Effector memory CD8-positive, alpha-beta T cell (primary cell): ENCODE results near the gene ENC1.

ENCODE experiments used
- ATAC-seq: fragments of 150-1000 bp; cut with Tn5 transposase; replicated peaks from 2 replicates; pipeline ENCODE4 v1.10.0; 2021; ENCODE audit warnings: mild to moderate bottlenecking, moderate library complexity
- DNase-seq, 3 experiments: peaks; one replicate each; pipeline ENCODE4 v3.0.0; 2021
- H3K27ac Mint-ChIP-seq, 2 donors: one replicate each; pipeline ENCODE4 v1.8.0; 2022; ENCODE audit warnings: mild to moderate bottlenecking in 2 of 2, mixed read lengths in 2 of 2, moderate library complexity in 2 of 2
- H3K27me3 Mint-ChIP-seq, 2 donors: one replicate each; pipeline ENCODE4 v1.8.0; 2022; ENCODE audit warnings: mixed read lengths in 2 of 2
- H3K36me3 Mint-ChIP-seq: one replicate; pipeline ENCODE4 v1.8.0; 2022; ENCODE audit warnings: mild to moderate bottlenecking, moderate library complexity, mixed read lengths; ENCODE audit not compliant: insufficient read depth
- H3K4me1 Mint-ChIP-seq, 2 donors: one replicate each; pipeline ENCODE4 v1.8.0; 2022; ENCODE audit warnings: low read depth in 2 of 2, mixed read lengths in 2 of 2
- H3K4me3 Mint-ChIP-seq, 2 donors: one replicate each; pipeline ENCODE4 v1.8.0; 2022; ENCODE audit warnings: mild to moderate bottlenecking in 2 of 2, mixed read lengths in 2 of 2, moderate library complexity in 2 of 2
- H3K9me3 Mint-ChIP-seq, 2 donors: one replicate each; pipeline ENCODE4 v1.8.0; 2022; ENCODE audit warnings: mixed read lengths in 2 of 2

ENC1 gene

DNA sequence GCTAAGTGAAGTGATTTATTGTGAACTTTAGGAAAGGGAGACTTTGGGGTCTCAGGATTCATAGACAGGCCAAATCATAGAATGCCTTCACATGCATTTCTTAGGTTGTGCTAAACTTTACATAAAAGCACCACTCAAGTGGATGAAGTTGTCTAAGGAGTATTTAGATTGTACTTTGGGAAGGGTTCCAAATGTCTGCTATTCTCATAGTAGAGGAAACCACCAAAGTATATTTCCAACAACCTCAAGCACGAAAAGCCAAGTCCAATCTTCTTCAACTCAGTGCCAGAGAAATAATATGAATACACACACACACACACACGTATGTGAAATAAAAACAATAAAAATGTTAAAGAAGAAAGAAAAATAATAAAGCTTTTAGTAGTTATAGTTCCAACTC lies 41.8 kb downstream of the ENC1 start:
- ATAC-seq (no peak), DNase-seq (no peak)
- Mint-ChIP-seq H3K36me3 (no peaks in the 10 kb centered on the region), H3K27me3 (peaks cover 33 to 50% of the 10 kb centered on the region in 2 donors), H3K9me3 (no peaks in the 10 kb centered on the region), H3K4me3 (no peak overlapping the region), H3K27ac (peak overlapping the region in 1 of 2 donors; percentile 14), H3K4me1 (no peaks in the 10 kb centered on the region)

DNA sequence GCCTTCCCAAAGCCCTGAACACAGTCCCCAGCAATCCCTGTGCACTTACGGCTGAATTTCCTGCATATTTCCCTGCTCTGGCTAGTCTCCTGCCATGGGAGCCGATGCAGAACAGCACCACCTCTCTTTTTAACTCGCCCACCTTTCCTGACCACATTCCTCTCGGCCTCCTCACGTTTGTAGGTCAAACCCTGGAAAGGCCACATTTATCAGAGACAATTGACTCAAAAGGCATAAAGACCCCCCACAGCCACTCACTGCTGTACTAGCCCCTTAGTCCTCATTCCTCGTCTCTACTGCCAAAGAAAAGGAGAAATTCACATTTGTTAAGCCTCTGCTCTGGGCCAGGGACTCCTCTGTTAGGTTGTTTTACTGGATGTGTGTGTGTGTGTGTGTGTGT lies 43.6 kb downstream of the ENC1 start:
- H3K27me3 Mint-ChIP-seq, result peaks cover 22 to 43% of the 10 kb centered on the region in 2 donors
- H3K27ac Mint-ChIP-seq, result no peak overlapping the region
- ATAC-seq (no peak), DNase-seq (no peak)
- H3K9me3 Mint-ChIP-seq, result no peaks in the 10 kb centered on the region
- H3K4me1 Mint-ChIP-seq, result no peaks in the 10 kb centered on the region
- H3K36me3 Mint-ChIP-seq, result no peaks in the 10 kb centered on the region
- H3K4me3 Mint-ChIP-seq, result no peak overlapping the region

DNA sequence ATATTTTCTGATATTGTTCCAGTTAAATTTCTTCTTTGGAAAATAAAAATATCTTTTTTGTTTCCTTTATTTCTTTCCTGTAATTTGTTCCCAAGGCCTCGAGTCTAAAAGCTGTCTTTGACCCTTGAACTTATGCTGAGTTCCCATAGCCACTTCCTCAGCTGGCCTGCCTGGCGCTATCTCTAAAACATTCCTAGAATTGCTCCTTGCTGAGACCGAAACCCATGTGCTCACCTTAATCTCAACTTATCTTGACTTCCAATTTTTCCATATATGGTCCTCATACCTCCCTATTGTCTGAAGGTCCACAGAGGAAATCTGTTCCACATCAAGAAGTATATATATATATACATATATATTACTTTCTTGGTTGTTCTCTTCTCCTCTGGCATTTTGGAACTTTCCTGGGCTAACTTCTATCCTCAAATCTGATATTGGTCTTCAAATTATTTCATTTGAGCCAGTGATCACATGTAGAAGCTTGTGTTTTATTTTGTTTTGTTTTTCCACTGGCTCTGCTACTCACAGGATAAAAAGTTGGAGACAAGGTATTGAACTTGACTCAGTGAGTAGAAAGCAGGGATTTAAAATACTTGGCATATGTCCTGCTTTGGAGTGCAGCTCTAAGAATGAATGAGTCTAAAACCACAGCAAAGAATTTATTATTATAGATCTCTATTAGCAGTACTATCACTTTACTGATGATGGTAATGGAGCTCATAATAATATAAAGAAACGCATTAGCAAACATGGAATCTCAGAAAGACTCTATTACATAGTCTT lies 45.2 kb downstream of the ENC1 start:
- Mint-ChIP-seq H3K27me3 (peaks cover 25 to 50% of the 10 kb centered on the region in 2 donors), H3K9me3 (no peaks in the 10 kb centered on the region), H3K4me1 (no peaks in the 10 kb centered on the region), H3K4me3 (no peak overlapping the region), H3K36me3 (no peaks in the 10 kb centered on the region), H3K27ac (no peak overlapping the region)
- no peak for DNase-seq
- ATAC-seq, result no peak

DNA sequence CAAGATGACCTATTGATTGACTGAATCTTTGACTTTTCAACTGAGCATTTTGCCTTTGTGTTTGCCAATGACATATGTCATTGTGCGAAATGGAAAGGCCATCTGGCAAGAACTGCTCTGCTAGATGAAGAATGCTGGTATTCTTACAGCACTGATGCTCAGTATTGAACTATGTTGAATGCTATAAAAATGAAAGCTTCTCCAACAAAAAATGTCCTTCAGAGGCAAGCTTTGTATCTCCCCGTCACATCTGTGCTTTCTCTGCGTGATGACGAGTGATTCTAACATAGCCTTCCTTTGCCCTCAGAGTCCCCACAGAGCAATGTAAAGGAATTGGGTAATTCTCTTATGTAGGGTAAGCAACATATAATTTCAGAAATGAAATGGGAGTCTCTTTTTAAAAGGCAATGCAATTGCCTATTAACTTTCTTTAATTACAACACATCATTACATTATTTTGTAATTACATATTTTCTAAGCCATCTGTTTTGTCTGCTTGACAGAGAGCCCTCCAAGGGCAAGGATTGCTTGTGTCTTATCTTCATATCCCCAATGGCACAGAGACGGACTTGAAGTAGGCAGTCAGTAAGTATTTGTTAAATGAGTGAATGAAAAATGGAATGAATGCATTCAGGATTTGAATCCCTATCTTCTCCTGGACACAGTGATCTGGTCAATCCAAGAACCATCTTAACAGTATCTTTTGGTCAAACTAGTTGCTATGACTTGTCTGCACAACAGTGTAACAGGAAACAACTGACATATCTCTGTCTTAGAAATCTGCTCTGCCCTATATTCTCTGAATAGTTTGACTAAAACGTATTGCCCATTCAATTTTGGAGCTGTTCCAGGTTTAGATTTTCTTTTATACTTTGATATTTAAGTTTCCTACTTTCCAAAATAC lies 46.1 kb downstream of the ENC1 start:
- H3K9me3 Mint-ChIP-seq, result no peaks in the 10 kb centered on the region
- DNase-seq (no peak), ATAC-seq (no peak)
- no peaks in the 10 kb centered on the region for H3K36me3 Mint-ChIP-seq
- H3K4me1 Mint-ChIP-seq, result no peaks in the 10 kb centered on the region
- H3K27me3 Mint-ChIP-seq, result peaks cover 24 to 54% of the 10 kb centered on the region in 2 donors
- no peak overlapping the region for H3K27ac Mint-ChIP-seq
- no peak overlapping the region for H3K4me3 Mint-ChIP-seq

DNA sequence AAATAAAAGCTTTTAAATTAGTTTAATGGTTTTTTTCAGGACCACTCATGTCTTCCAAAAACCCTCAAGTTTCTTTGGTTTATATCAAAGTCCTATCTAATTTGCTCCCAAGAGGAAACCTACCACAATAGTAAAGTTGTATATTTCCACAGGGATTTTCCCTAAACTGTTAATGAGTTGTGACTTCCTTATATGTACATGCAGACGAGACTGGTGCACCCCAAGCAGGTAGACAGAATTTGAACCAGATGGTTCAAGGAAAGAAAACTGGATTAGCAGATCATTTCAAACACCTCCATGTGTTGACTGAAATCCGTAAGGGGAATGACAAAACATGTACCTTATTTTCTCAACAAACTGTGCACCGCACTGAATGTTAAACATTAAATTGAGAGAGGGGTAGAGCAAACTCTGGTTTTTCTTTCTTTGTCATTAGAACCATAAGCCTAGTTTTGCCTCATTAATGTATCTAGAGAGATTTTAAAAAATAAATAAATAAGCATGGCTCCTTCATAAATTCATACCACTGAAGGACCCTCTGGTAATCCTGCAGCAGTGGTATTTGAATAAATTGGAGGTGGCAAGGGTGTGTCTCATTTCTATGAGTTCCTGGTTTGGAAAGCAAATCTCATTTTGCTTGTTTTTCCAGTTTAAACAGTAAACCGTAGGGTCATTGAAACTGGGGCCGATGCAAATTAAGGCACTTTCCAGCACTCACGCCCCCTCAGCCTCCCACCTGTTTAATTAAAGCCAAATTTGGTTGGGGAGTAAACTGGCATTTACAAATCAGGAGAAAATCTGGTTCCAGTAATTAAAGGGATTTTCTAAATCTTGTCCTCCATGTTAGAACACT lies 51.1 kb downstream of the ENC1 start:
- no peak for DNase-seq
- peaks cover 12 to 33% of the 10 kb centered on the region in 2 donors for H3K27me3 Mint-ChIP-seq
- H3K27ac Mint-ChIP-seq, result no peak overlapping the region
- H3K4me3 Mint-ChIP-seq, result no peak overlapping the region
- H3K9me3 Mint-ChIP-seq, result no peaks in the 10 kb centered on the region
- no peaks in the 10 kb centered on the region for H3K36me3 Mint-ChIP-seq
- ATAC-seq, result no peak
- H3K4me1 Mint-ChIP-seq, result no peaks in the 10 kb centered on the region

DNA sequence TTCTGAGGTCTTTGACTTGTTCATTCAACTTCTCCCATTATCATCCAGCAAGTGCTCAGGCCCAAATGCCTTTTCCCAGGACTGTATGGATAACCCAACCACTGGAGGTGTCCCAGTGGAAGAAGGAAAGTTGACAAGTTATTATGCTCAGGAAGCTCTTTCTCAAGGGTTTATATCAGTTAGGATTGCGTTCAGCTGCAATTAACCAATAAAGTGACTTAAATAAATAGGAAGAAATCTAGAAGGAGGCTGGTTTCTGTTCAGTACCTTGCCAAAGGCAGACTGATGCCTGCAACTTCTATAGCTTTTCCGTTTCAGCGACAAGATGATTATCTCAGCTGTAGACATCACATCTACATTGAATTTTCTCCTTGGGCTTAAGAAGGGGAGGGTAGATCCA lies 52.1 kb downstream of the ENC1 start:
- peaks cover 12 to 25% of the 10 kb centered on the region in 2 donors for H3K27me3 Mint-ChIP-seq
- no peak for DNase-seq

DNA sequence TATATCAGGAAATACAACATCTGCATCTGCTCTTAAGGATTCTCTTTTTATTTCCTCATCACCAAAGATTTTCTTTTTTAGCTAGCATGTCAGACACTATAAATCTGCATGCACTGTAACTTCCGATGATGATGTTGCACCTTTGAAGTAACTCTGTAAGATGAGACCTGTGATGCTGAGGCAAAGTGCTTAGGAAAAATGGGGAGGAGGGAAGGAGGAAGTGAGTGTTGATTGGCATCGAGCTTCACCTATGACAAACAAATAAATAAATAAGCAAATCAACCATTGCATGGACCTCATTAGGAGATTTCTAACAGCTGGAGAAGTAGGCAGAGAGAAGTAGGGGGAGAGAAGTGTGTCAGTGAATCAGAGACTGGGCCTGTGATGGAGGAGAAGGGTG lies 52.6 kb downstream of the ENC1 start:
- Mint-ChIP-seq H3K27ac (no peak overlapping the region), H3K36me3 (no peaks in the 10 kb centered on the region), H3K4me1 (no peaks in the 10 kb centered on the region), H3K27me3 (peaks cover 12 to 22% of the 10 kb centered on the region in 2 donors), H3K4me3 (no peak overlapping the region), H3K9me3 (no peaks in the 10 kb centered on the region)
- ATAC-seq (no peak), DNase-seq (no peak)

More for the DNA sequence above, 52.1 kb downstream of the ENC1 start:
- no peak for ATAC-seq
- no peak overlapping the region for H3K4me3 Mint-ChIP-seq
- H3K9me3 Mint-ChIP-seq, result no peaks in the 10 kb centered on the region
- H3K36me3 Mint-ChIP-seq, result no peaks in the 10 kb centered on the region
- no peaks in the 10 kb centered on the region for H3K4me1 Mint-ChIP-seq
- H3K27ac Mint-ChIP-seq, result no peak overlapping the region

DNA sequence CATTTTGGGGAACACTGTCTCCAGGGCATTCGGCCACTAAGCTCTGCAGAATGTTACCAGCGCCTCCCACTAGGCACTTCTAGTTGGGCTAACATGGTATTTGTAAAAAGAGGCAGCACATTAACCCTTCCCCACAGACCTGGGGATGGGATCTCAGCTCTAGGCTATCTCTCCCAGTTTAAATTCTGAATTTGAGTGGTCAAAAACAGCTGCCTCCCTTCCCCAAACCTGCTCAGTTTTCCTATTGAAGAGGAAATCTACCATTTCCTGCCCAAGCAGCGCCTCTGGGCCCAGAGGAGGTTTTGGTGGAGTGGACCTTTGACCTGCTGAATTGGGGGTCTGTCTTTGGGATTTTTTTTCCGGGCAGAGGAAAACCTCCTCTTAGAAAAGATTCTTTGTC lies 53.2 kb downstream of the ENC1 start:
- Mint-ChIP-seq H3K4me1 (no peaks in the 10 kb centered on the region), H3K27ac (no peak overlapping the region), H3K4me3 (no peak overlapping the region), H3K36me3 (no peaks in the 10 kb centered on the region), H3K9me3 (no peaks in the 10 kb centered on the region), H3K27me3 (peaks cover 12 to 22% of the 10 kb centered on the region in 2 donors)
- ATAC-seq, result no peak
- DNase-seq, result no peak

DNA sequence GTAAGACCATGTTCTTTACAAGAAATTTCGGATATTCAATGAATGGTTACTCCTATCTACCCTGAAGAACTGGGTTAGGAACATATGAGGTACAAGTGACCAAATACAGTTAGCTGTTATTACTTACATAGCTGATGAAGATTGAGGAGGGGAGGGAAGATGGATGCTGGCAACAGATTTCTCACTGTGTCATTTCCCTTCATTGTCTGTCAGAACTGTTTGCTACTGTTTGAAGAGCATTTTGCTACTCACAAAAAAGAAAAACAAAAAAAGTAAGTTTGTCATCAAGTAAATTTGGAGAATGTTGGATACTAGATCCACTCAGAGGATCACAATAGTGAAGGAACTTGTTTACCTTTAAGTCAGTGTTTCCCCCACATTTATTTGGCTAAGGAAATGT lies 53.7 kb downstream of the ENC1 start:
- no peak overlapping the region for H3K4me3 Mint-ChIP-seq
- no peak overlapping the region for H3K27ac Mint-ChIP-seq
- no peak for ATAC-seq
- no peaks in the 10 kb centered on the region for H3K36me3 Mint-ChIP-seq
- H3K9me3 Mint-ChIP-seq, result no peaks in the 10 kb centered on the region
- no peak for DNase-seq
- no peaks in the 10 kb centered on the region for H3K4me1 Mint-ChIP-seq
- peaks cover 12 to 19% of the 10 kb centered on the region in 2 donors for H3K27me3 Mint-ChIP-seq

DNA sequence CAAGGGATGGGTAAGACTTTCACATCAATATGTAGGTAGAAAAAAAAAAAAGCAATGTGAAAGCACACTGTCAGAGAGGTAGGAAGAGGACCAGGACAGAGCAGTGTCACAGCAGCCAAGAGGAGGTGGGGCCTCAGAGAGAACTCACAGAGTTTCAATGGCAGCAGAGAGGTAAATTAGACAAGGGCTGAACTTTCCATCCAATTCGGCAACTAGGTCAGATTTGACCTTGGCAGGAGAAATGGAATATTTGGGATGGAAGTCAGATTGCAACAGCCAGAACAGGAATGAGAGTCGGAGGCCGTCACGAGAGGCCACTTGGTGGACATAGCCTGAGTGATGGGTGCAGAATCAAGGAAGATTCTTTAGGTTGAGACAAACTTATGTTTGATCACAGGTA lies 57.7 kb downstream of the ENC1 start:
- Mint-ChIP-seq H3K36me3 (peaks cover 4% of the 10 kb centered on the region), H3K27ac (peak overlapping the region in 1 of 2 donors; percentile 4), H3K4me1 (peaks cover 13 to 18% of the 10 kb centered on the region in 2 donors), H3K4me3 (no peak overlapping the region), H3K9me3 (no peaks in the 10 kb centered on the region), H3K27me3 (no peaks in the 10 kb centered on the region)
- no peak for ATAC-seq
- DNase-seq, result no peak

DNA sequence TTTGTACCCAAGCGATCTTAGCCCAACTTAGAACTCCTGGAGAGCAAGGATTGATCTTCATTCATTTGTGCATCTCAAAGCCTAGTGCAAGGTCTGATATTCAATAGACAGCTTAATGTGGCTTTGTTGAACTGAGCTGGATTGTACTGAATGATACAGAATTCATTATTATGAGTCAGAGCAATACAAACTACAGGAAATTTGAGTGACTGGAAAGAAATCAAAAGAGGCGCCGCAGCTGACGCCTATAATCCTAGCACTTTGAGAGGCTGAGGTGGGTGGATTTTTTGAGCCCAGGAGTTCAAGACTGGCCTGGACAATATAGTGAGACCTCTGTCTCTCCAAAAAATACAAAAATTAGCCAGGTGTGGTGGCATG lies 58.6 kb downstream of the ENC1 start:
- H3K27me3 Mint-ChIP-seq, result no peaks in the 10 kb centered on the region
- ATAC-seq (no peak), DNase-seq (no peak)
- no peak overlapping the region for H3K27ac Mint-ChIP-seq
- H3K36me3 Mint-ChIP-seq, result peaks cover 4% of the 10 kb centered on the region
- no peak overlapping the region for H3K4me3 Mint-ChIP-seq
- peaks cover 17 to 22% of the 10 kb centered on the region in 2 donors for H3K4me1 Mint-ChIP-seq
- H3K9me3 Mint-ChIP-seq, result no peaks in the 10 kb centered on the region

DNA sequence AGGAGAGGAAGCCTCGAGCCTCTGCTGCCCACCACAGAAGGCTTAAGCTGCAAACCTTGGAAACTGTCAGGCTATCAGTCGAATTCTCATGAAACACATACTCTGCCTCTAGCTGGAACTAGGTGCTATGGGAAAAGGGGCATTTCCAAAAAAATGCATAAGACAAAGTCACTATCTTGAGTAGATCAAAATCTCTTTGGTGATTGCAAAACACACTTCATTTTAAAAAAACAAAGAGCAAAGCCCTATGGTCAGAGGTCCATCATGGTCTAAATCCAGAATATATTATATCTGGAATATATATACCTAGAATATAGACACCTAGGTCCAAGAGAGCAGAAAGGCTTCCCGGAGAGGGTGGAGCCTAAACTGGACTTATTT lies 59.8 kb downstream of the ENC1 start:
- peaks cover 4% of the 10 kb centered on the region for H3K36me3 Mint-ChIP-seq
- no peaks in the 10 kb centered on the region for H3K27me3 Mint-ChIP-seq
- DNase-seq, result no peak
- no peak overlapping the region for H3K4me3 Mint-ChIP-seq
- no peaks in the 10 kb centered on the region for H3K9me3 Mint-ChIP-seq
- no peak overlapping the region for H3K27ac Mint-ChIP-seq
- no peak for ATAC-seq
- H3K4me1 Mint-ChIP-seq, result peaks cover 23 to 25% of the 10 kb centered on the region in 2 donors

DNA sequence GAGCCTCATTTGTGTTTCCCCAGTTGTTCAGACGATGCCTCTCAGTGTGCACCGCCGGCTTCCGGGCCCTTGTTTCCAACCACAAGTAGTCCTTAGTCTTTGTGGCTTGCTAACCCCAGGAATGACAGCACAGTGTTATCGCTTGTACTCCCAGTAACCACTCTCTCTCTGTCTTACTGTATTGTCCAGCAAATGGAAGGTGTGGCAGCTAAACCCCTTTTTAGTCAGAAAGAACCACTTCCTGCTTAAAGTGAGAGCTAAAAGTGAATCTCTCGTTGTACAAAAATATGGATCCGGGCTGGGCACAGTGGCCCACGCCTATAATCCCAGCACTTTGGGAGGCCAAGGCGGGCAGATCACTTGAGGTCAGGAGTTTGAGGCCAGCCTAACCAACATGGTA lies 61.3 kb downstream of the ENC1 start:
- DNase-seq (peak; percentile 39 to 48 (median 40)), ATAC-seq (peak; percentile 92)
- Mint-ChIP-seq H3K36me3 (peaks cover 4% of the 10 kb centered on the region), H3K4me1 (peaks cover 25% of the 10 kb centered on the region in 2 donors), H3K27ac (peak overlapping the region; percentile 92 to 93), H3K9me3 (no peaks in the 10 kb centered on the region), H3K27me3 (no peaks in the 10 kb centered on the region), H3K4me3 (peak overlapping the region; percentile 66 to 67)
